Activated T-cell treated with anti-CD3 and anti-CD28 coated beads, Interleukin-2, amount 50 U/mL, for 24 hours (primary cell): Measurements from ENCODE around the gene ITIH5.

ENCODE experiments used
- DNase-seq: peaks from one replicate; pipeline ENCODE4 v3.0.0-alpha.2; 2020
- H3K27ac Mint-ChIP-seq: 2 replicates; pipeline ENCODE4 v1.8.0; 2020; ENCODE audit warnings: mild to moderate bottlenecking, mixed read lengths
- H3K27me3 Mint-ChIP-seq: 2 replicates; pipeline ENCODE4 v1.8.0; 2020; ENCODE audit warnings: mixed read lengths
- H3K36me3 Mint-ChIP-seq: 2 replicates; pipeline ENCODE4 v1.8.0; 2020; ENCODE audit warnings: low read depth, mixed read lengths
- H3K4me1 Mint-ChIP-seq: 2 replicates; pipeline ENCODE4 v1.8.0; 2020; ENCODE audit warnings: low read depth, mixed read lengths
- H3K4me3 Mint-ChIP-seq: 2 replicates; pipeline ENCODE4 v1.8.0; 2020; ENCODE audit warnings: mild to moderate bottlenecking, moderate library complexity, mixed read lengths
- H3K9me3 Mint-ChIP-seq: 2 replicates; pipeline ENCODE4 v1.8.0; 2020; ENCODE audit warnings: mixed read lengths

Gene ITIH5

GRCh38 chr10:7547206-7547605 is 119.6 kb downstream of the ITIH5 start:
- no peak for DNase-seq
- no peaks in the 10 kb centered on the region for H3K36me3 Mint-ChIP-seq
- H3K4me1 Mint-ChIP-seq = no peaks in the 10 kb centered on the region
- H3K4me3 Mint-ChIP-seq = no peak overlapping the region
- no peaks in the 10 kb centered on the region for H3K9me3 Mint-ChIP-seq
- no peak overlapping the region for H3K27ac Mint-ChIP-seq
- no peaks in the 10 kb centered on the region for H3K27me3 Mint-ChIP-seq

GRCh38 chr10:7546385-7546967 is 120.3 kb downstream of the ITIH5 start:
- H3K36me3 Mint-ChIP-seq = no peaks in the 10 kb centered on the region
- H3K9me3 Mint-ChIP-seq = no peaks in the 10 kb centered on the region
- no peak for DNase-seq
- no peak overlapping the region for H3K27ac Mint-ChIP-seq
- H3K4me3 Mint-ChIP-seq = no peak overlapping the region
- no peaks in the 10 kb centered on the region for H3K27me3 Mint-ChIP-seq
- no peaks in the 10 kb centered on the region for H3K4me1 Mint-ChIP-seq

- no peak overlapping the region for H3K4me3 Mint-ChIP-seq
- H3K9me3 Mint-ChIP-seq = no peaks in the 10 kb centered on the region
- H3K4me1 Mint-ChIP-seq = no peaks in the 10 kb centered on the region
- H3K27me3 Mint-ChIP-seq = no peaks in the 10 kb centered on the region
- H3K27ac Mint-ChIP-seq = no peak overlapping the region
- DNase-seq = no peak
- no peaks in the 10 kb centered on the region for H3K36me3 Mint-ChIP-seq
Observed at GRCh38 chr10:7545792-7546191, 121.0 kb downstream of the ITIH5 start.

- Mint-ChIP-seq H3K9me3 (no peaks in the 10 kb centered on the region), H3K4me1 (no peaks in the 10 kb centered on the region), H3K27me3 (no peaks in the 10 kb centered on the region), H3K4me3 (no peak overlapping the region), H3K36me3 (no peaks in the 10 kb centered on the region), H3K27ac (no peak overlapping the region)
- DNase-seq = no peak
Observed at GRCh38 chr10:7545261-7545660, 121.5 kb downstream of the ITIH5 start.

- Mint-ChIP-seq H3K27ac (no peak overlapping the region), H3K4me1 (peaks cover 4% of the 10 kb centered on the region), H3K36me3 (no peaks in the 10 kb centered on the region), H3K9me3 (no peaks in the 10 kb centered on the region), H3K4me3 (no peak overlapping the region), H3K27me3 (no peaks in the 10 kb centered on the region)
- no peak for DNase-seq
Observed at GRCh38 chr10:7544203-7544602, 122.6 kb downstream of the ITIH5 start.

- Mint-ChIP-seq H3K4me3 (no peak overlapping the region), H3K9me3 (peaks cover 15% of the 10 kb centered on the region), H3K27ac (no peak overlapping the region), H3K36me3 (peaks cover 4% of the 10 kb centered on the region), H3K4me1 (peaks cover 15% of the 10 kb centered on the region), H3K27me3 (no peaks in the 10 kb centered on the region)
- no peak for DNase-seq
Observed at GRCh38 chr10:7542189-7542914, 124.4 kb downstream of the ITIH5 start.

- DNase-seq = no peak
- Mint-ChIP-seq H3K9me3 (peaks cover 15% of the 10 kb centered on the region), H3K4me3 (no peak overlapping the region), H3K4me1 (peaks cover 15% of the 10 kb centered on the region), H3K36me3 (peaks cover 4% of the 10 kb centered on the region), H3K27me3 (no peaks in the 10 kb centered on the region), H3K27ac (no peak overlapping the region)
Observed at GRCh38 chr10:7541137-7542087, 125.4 kb downstream of the ITIH5 start.

GRCh38 chr10:7538970-7539654 is 127.7 kb downstream of the ITIH5 start:
- peak overlapping the region; percentile 42 for H3K27ac Mint-ChIP-seq
- no peak for DNase-seq
- H3K9me3 Mint-ChIP-seq = peaks cover 15% of the 10 kb centered on the region
- peaks cover 15% of the 10 kb centered on the region for H3K4me1 Mint-ChIP-seq
- no peak overlapping the region for H3K4me3 Mint-ChIP-seq
- peaks cover 4% of the 10 kb centered on the region for H3K36me3 Mint-ChIP-seq
- no peaks in the 10 kb centered on the region for H3K27me3 Mint-ChIP-seq

- peaks cover 4% of the 10 kb centered on the region for H3K36me3 Mint-ChIP-seq
- no peak overlapping the region for H3K27ac Mint-ChIP-seq
- peaks cover 15% of the 10 kb centered on the region for H3K9me3 Mint-ChIP-seq
- no peak for DNase-seq
- H3K27me3 Mint-ChIP-seq = peaks cover 3% of the 10 kb centered on the region
- peaks cover 15% of the 10 kb centered on the region for H3K4me1 Mint-ChIP-seq
- no peak overlapping the region for H3K4me3 Mint-ChIP-seq
Observed at GRCh38 chr10:7537126-7537525, 129.6 kb downstream of the ITIH5 start.

GRCh38 chr10:7534480-7534852 is 132.3 kb downstream of the ITIH5 start:
- Mint-ChIP-seq H3K4me3 (no peak overlapping the region), H3K9me3 (peaks cover 15% of the 10 kb centered on the region), H3K27me3 (peaks cover 10% of the 10 kb centered on the region), H3K36me3 (peaks cover 4% of the 10 kb centered on the region), H3K27ac (no peak overlapping the region), H3K4me1 (peaks cover 13% of the 10 kb centered on the region)
- DNase-seq = no peak

GRCh38 chr10:7533657-7534479 is 132.9 kb downstream of the ITIH5 start:
- DNase-seq = no peak
- Mint-ChIP-seq H3K9me3 (peaks cover 13% of the 10 kb centered on the region), H3K4me1 (peaks cover 7% of the 10 kb centered on the region), H3K36me3 (peaks cover 2% of the 10 kb centered on the region), H3K4me3 (no peak overlapping the region), H3K27ac (no peak overlapping the region), H3K27me3 (peaks cover 10% of the 10 kb centered on the region)

GRCh38 chr10:7532723-7533498 is 133.9 kb downstream of the ITIH5 start:
- H3K4me3 Mint-ChIP-seq = no peak overlapping the region
- no peaks in the 10 kb centered on the region for H3K36me3 Mint-ChIP-seq
- peaks cover 5% of the 10 kb centered on the region for H3K9me3 Mint-ChIP-seq
- DNase-seq = no peak
- H3K4me1 Mint-ChIP-seq = no peaks in the 10 kb centered on the region
- H3K27me3 Mint-ChIP-seq = peaks cover 10% of the 10 kb centered on the region
- H3K27ac Mint-ChIP-seq = no peak overlapping the region

GRCh38 chr10:7529638-7530037 is 137.1 kb downstream of the ITIH5 start:
- no peak for DNase-seq
- no peak overlapping the region for H3K4me3 Mint-ChIP-seq
- H3K27me3 Mint-ChIP-seq = peaks cover 10% of the 10 kb centered on the region
- H3K9me3 Mint-ChIP-seq = no peaks in the 10 kb centered on the region
- no peaks in the 10 kb centered on the region for H3K36me3 Mint-ChIP-seq
- peaks cover 4% of the 10 kb centered on the region for H3K4me1 Mint-ChIP-seq
- H3K27ac Mint-ChIP-seq = no peak overlapping the region
